HUES48 (cell line): Measurements from ENCODE around the gene PSD2.
A peak's percentile ranks its signal among the peaks of the same experiment; 100 is the strongest.
"Not testable (repeated sequence)": the region's sequence is repeated elsewhere in the genome, so short reads cannot be mapped to it uniquely, and the experiment has no call there.

Experiments
- H3K27ac ChIP-seq: one replicate; pipeline ENCODE4 v1.7.0; 2013; ENCODE audit warnings: low read depth, low read length, inconsistent platforms
- H3K27me3 ChIP-seq: 2 replicates; pipeline ENCODE4 v1.6.1; 2013; ENCODE audit warnings: mild to moderate bottlenecking, low read length; ENCODE audit not compliant: control insufficient read depth, insufficient read depth
- H3K36me3 ChIP-seq: 2 replicates; pipeline ENCODE4 v1.6.1; 2013; ENCODE audit warnings: low read length; ENCODE audit not compliant: control insufficient read depth, insufficient read depth
- H3K4me1 ChIP-seq: 2 replicates; pipeline ENCODE4 v1.6.1; 2013; ENCODE audit warnings: mild to moderate bottlenecking, low read length; ENCODE audit not compliant: control insufficient read depth, insufficient read depth
- H3K4me3 ChIP-seq: 2 replicates; pipeline ENCODE4 v1.5.1; 2013; ENCODE audit warnings: mild to moderate bottlenecking, low read depth, low read length
- H3K9ac ChIP-seq: 2 replicates; pipeline ENCODE4 v1.6.1; 2013; ENCODE audit warnings: mild to moderate bottlenecking, low read depth, low read length, moderate library complexity
- H3K9me3 ChIP-seq: 2 replicates; pipeline ENCODE4 v1.6.1; 2013; ENCODE audit warnings: low read length; ENCODE audit not compliant: control insufficient read depth, insufficient read depth

The PSD2 gene

GRCh38 chr5:139792655-139793054, 3.0 kb upstream of the PSD2 start:
- peaks cover 90% of the 10 kb centered on the region for H3K27me3 ChIP-seq
- not testable (repeated sequence) for H3K4me1 ChIP-seq, H3K9ac ChIP-seq, H3K36me3 ChIP-seq, H3K4me3 ChIP-seq, H3K9me3 ChIP-seq, H3K27ac ChIP-seq

DNA sequence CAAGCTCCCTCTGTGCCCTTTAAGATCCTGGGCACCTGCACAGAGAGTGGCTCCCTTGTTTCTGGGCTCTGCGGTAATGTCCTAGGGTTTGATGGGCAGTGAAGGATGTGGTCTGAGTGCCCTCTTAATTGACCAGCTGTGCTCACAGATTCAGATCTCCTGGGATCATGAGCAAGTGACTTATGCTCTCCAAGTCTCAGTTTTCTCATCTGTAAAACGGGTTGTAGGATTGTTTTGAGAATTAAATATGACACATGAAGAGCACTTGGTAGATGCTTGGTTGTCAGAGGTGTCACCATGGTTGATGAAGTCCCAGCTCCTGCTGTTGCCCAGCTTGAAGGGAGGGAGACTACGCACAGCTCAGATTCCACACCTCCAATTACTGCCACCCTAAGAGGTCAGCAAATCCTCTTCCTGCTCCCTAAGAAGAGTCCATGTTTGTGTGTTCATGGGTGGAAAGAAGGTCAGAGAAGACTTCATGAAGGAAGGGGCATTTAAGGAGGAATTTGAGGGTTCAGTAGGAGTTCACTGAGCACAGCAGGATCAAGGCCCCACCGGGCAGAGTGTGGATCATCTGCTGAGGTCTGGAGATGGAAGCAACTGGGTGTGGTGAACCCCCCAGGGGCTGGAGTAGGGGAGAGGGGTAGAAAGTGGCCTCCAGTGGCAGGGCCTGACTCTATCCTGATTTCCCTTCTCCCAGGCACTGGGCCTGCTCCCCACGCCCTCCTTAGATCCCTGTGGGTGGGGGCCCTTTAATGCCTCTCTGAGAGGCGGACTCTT, 1.4 kb upstream of the PSD2 start:
- H3K4me1 ChIP-seq = no peaks in the 10 kb centered on the region
- no peaks in the 10 kb centered on the region for H3K9me3 ChIP-seq
- H3K4me3 ChIP-seq = no peak overlapping the region
- no peak overlapping the region for H3K27ac ChIP-seq
- no peaks in the 10 kb centered on the region for H3K36me3 ChIP-seq
- no peak overlapping the region for H3K9ac ChIP-seq
- H3K27me3 ChIP-seq = peaks cover 92% of the 10 kb centered on the region

DNA sequence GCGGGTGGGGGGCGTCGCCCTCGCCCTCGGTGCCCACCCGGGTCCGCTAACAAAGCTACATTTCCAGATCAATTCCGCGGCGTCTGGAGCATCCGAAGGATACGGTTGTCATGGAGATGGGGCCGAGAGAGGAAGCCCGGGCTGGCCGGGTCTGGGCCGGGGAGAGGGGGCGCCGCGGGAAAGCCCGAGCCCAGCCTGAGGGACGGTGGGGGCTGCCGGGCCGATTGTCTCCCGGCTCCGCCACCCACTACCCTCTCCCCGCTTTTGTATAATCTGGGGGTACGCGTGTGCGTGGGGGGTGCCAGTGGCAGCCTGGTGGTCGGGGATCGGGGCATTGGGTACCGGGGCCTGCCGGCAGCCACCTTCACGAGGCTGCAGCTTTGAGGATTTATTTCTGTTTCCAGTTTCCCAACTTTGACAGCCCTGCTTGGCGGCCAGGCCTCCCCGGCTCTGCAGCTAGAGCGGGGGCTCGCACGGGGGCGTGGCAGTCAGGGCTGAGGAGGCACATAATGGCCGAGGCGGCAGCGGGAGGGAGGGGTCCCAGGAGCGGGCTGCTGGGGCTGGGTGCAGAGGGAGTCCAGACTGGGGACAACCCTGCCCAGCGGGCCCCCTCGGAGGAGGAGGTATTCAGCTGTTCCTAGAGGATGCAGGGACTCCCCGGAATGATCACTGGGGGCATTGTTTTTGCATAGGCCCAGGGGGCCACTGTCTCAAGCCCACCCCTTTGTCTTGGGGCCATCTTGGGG, 626 bp downstream of the PSD2 start:
- Histone ChIP-seq H3K27ac (no peak overlapping the region), H3K36me3 (no peaks in the 10 kb centered on the region), H3K9me3 (no peaks in the 10 kb centered on the region), H3K4me1 (no peaks in the 10 kb centered on the region), H3K9ac (no peak overlapping the region), H3K27me3 (peaks cover 86% of the 10 kb centered on the region), H3K4me3 (peak overlapping the region; percentile 58)

DNA sequence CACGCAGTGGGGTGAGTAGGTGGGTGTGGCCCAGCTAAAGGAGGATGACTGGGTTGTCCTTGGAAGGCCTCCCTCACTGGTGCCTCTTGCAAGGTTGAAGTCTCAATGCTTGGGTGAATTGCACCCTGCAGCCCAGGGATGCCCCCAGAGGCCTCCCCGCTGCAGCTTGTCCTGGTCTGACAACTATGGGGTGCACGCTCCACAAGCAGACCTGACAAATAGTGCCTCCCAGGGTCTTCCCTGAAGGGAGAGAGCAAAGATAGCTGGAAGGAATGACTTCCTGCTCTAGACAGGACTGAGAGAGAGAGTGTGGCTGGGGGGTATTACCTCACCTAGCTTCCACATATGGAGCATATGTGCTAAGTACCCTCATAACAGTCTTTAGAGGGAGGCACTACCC, 1.7 kb downstream of the PSD2 start:
- Histone ChIP-seq H3K9ac (no peak overlapping the region), H3K4me1 (no peaks in the 10 kb centered on the region), H3K27ac (no peak overlapping the region), H3K27me3 (peaks cover 83% of the 10 kb centered on the region), H3K4me3 (no peak overlapping the region), H3K9me3 (no peaks in the 10 kb centered on the region), H3K36me3 (no peaks in the 10 kb centered on the region)

DNA sequence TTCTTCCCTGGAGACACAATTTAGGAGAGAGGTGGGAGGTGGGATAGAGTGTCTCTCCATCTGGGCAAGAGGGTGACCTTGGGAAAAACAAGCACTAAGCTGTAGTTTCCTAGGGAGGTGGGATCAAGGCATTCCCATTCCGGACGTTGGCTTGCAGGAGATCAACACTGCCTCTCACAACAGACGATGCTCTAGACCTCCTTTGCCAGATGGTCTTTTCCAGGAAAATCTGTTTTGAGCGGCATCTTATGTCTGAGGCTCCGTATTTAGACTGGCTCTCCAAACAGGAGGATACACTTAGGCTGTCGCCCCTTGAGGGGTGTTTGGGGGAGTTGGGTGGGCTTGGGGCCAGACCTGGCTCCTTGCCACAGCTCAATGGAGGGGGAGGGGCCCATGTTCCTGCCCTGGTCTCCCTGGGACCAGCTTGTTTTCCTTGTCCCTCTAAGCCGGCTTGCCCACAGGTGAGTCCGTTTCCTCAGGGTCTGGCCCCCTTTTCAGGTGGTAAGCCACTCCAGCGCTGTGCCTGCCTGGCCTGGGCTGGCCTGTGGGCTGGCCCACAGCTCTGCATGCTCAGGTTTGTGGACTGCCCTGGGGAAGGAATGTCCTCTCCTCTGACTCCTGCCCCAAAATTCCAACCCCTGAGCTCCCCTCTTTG, 2.4 kb downstream of the PSD2 start:
- H3K36me3 ChIP-seq = no peaks in the 10 kb centered on the region
- no peak overlapping the region for H3K27ac ChIP-seq
- no peaks in the 10 kb centered on the region for H3K9me3 ChIP-seq
- no peak overlapping the region for H3K4me3 ChIP-seq
- no peaks in the 10 kb centered on the region for H3K4me1 ChIP-seq
- peaks cover 79% of the 10 kb centered on the region for H3K27me3 ChIP-seq
- H3K9ac ChIP-seq = no peak overlapping the region

DNA sequence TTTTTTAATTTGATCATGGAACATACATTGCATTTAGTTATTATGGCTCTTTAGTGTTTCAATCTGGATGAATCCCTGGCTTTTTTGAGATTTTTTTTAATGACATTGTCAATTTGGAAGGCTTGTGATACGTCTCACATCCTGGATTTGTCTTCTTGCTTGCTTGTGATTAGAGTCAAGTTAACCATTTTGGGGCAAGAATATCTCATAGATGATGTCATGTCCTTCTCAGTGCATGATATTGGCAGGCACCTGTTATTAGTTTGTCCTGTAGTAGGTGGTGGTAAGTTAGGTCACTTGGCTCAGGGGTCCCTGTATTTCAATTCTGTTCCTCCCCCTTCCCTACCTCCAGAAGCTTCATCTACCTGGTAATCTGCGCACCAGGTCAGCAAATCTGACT, 3.3 kb downstream of the PSD2 start:
- no peak overlapping the region for H3K27ac ChIP-seq
- no peak overlapping the region for H3K9ac ChIP-seq
- H3K4me3 ChIP-seq = no peak overlapping the region
- H3K4me1 ChIP-seq = no peaks in the 10 kb centered on the region
- no peaks in the 10 kb centered on the region for H3K36me3 ChIP-seq
- H3K9me3 ChIP-seq = no peaks in the 10 kb centered on the region
- peaks cover 73% of the 10 kb centered on the region for H3K27me3 ChIP-seq

DNA sequence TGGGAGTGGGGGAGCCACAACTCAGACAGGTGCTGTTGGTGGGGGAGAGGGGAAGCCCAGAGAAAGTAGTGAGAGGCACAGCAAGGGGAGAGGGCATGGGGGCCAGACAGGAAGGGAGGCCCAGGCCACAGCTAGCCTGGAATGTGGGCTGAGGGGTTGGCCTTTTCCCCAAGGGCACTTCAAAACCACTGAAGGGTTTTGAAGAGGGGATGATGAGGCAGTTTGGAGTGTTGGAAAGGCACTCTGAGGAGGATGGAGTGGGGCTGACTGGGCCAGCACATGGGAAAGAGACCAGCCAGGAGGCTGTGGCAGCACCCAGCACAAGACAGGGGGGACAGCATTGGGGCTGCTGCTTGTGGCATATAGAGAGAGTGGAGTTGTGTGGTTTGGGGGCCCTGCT, 3.8 kb downstream of the PSD2 start:
- Histone ChIP-seq H3K9ac (no peak overlapping the region), H3K36me3 (no peaks in the 10 kb centered on the region), H3K27me3 (peaks cover 68% of the 10 kb centered on the region), H3K9me3 (no peaks in the 10 kb centered on the region), H3K4me3 (no peak overlapping the region), H3K4me1 (no peaks in the 10 kb centered on the region), H3K27ac (no peak overlapping the region)

DNA sequence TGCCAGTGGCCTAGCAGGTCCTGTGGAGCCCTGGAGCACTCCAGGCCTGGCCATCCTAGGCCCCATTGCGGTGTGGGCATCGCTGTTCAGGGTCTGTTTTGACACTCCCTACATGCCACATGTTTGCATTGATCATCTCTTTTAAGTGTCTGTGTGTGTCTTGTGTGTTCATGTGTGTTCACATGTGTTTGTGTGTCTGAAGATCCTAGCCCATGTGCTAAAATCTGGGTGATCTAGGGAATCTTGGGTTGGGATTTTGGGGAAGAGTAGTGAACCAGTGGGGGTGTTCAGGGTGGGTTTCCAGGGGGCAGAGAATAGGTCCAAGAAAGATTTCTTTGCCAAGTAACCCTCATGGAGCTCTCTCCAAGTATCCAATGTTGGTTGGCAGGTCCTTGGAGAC, 8.4 kb downstream of the PSD2 start:
- no peaks in the 10 kb centered on the region for H3K4me1 ChIP-seq
- H3K4me3 ChIP-seq = no peak overlapping the region
- H3K9ac ChIP-seq = no peak overlapping the region
- H3K27me3 ChIP-seq = peaks cover 23% of the 10 kb centered on the region
- no peak overlapping the region for H3K27ac ChIP-seq
- H3K36me3 ChIP-seq = no peaks in the 10 kb centered on the region
- no peaks in the 10 kb centered on the region for H3K9me3 ChIP-seq

DNA sequence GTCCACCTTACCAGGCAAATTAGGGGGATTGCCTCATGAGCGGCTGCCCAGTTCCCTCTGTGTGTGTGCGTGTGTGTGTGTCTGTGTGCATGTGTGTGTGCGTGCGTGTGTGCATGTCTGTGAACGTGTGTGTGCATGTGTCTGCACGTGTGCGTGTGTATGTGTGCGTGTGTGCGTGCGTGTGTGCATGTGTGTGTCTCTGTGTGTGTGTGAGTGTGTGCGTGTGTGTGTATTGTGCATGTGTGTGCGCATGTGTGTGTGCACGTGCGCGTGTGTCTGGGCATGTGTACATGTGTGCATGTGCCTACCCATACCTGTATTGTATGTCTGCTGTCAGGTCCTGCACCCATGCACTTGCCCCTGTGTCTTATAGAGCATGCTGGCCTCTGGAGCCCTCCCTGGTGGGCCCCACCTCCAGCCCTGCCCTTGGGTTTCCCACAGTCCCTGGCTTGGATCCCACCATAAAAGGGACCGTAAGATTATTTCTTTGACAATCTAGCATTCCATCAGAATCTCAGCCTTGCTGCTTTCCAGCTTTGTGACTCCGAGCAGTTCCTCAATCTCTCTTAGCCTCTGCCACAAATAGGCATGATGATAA, 9.3 kb downstream of the PSD2 start:
- Histone ChIP-seq H3K4me1 (no peaks in the 10 kb centered on the region), H3K27me3 (peaks cover 16% of the 10 kb centered on the region), H3K4me3 (no peak overlapping the region), H3K9me3 (no peaks in the 10 kb centered on the region), H3K9ac (no peak overlapping the region), H3K36me3 (no peaks in the 10 kb centered on the region), H3K27ac (no peak overlapping the region)

GRCh38 chr5:139805545-139805944, 9.9 kb downstream of the PSD2 start:
- Histone ChIP-seq H3K9me3 (no peaks in the 10 kb centered on the region), H3K36me3 (no peaks in the 10 kb centered on the region), H3K27ac (no peak overlapping the region), H3K27me3 (peaks cover 16% of the 10 kb centered on the region; the same call in 1 of the 2 replicates), H3K4me1 (no peaks in the 10 kb centered on the region), H3K4me3 (no peak overlapping the region), H3K9ac (no peak overlapping the region)

- H3K4me3 ChIP-seq = no peak overlapping the region
- no peaks in the 10 kb centered on the region for H3K36me3 ChIP-seq
- H3K9me3 ChIP-seq = no peaks in the 10 kb centered on the region
- peaks cover 14% of the 10 kb centered on the region; the same call in 1 of the 2 replicates for H3K27me3 ChIP-seq
- H3K4me1 ChIP-seq = no peaks in the 10 kb centered on the region
- H3K9ac ChIP-seq = no peak overlapping the region
- no peak overlapping the region for H3K27ac ChIP-seq
These were observed 10.5 kb downstream of the PSD2 start for GRCh38 chr5:139806111-139806510.
